IPS-18c (cell line): ENCODE results near the gene SULT4A1.
A peak's percentile ranks its signal among the peaks of the same experiment; 100 is the strongest.
"Not testable (repeated sequence)": the region's sequence is repeated elsewhere in the genome, so short reads cannot be mapped to it uniquely, and the experiment has no call there.

Source experiments
- H3K4me3 ChIP-seq: 2 replicates; pipeline ENCODE4 v1.7.0; 2013; ENCODE audit warnings: low read depth, mild to moderate bottlenecking, low read length, moderate library complexity; ENCODE audit not compliant: insufficient read depth
- H3K9me3 ChIP-seq: one replicate; pipeline ENCODE4 v1.6.1; 2013; ENCODE audit warnings: mild to moderate bottlenecking, low read length, moderate library complexity; ENCODE audit not compliant: control insufficient read depth, insufficient read depth

The SULT4A1 gene

GRCh38 chr22:43862074-43862881 lies at the start of gene SULT4A1:
Gene SULT4A1 (minus strand): TSS chr22:43862513. CDS start chr22:43862382, 131 bp downstream.
- Histone ChIP-seq H3K4me3 (peak within 1 kb of the TSS; percentile 63), H3K9me3 (no peaks in the 10 kb centered on the region)

GRCh38 chr22:43911351-43911750 lies 49.0 kb upstream of the SULT4A1 start:
- H3K4me3 ChIP-seq: no peak overlapping the region
- peaks cover 10% of the 10 kb centered on the region for H3K9me3 ChIP-seq

GRCh38 chr22:43910178-43910695 lies 47.9 kb upstream of the SULT4A1 start:
- no peak overlapping the region for H3K4me3 ChIP-seq
- H3K9me3 ChIP-seq: peaks cover 5% of the 10 kb centered on the region

- Histone ChIP-seq H3K9me3 (peaks cover 5% of the 10 kb centered on the region), H3K4me3 (no peak overlapping the region)
These were observed 47.4 kb upstream of the SULT4A1 start for GRCh38 chr22:43909708-43910107.

- H3K4me3 ChIP-seq: no peak overlapping the region
- peaks cover 4% of the 10 kb centered on the region for H3K9me3 ChIP-seq
These were observed 43.4 kb upstream of the SULT4A1 start for GRCh38 chr22:43905681-43906080.

- not testable (repeated sequence) for H3K9me3 ChIP-seq, H3K4me3 ChIP-seq
These were observed 42.1 kb upstream of the SULT4A1 start for GRCh38 chr22:43904412-43904811.

- H3K9me3 ChIP-seq, H3K4me3 ChIP-seq: not testable (repeated sequence)
These were observed 40.7 kb upstream of the SULT4A1 start for GRCh38 chr22:43903033-43903432.

GRCh38 chr22:43901976-43902643 lies 39.8 kb upstream of the SULT4A1 start:
- Histone ChIP-seq H3K4me3 (no peak overlapping the region), H3K9me3 (peaks cover 2% of the 10 kb centered on the region)

GRCh38 chr22:43900206-43900605 lies 37.9 kb upstream of the SULT4A1 start:
- peaks cover 2% of the 10 kb centered on the region for H3K9me3 ChIP-seq
- no peak overlapping the region for H3K4me3 ChIP-seq

- H3K9me3 ChIP-seq: no peaks in the 10 kb centered on the region
- H3K4me3 ChIP-seq: no peak overlapping the region
These were observed 35.5 kb upstream of the SULT4A1 start for GRCh38 chr22:43897751-43898261.

- no peak overlapping the region for H3K4me3 ChIP-seq
- H3K9me3 ChIP-seq: no peaks in the 10 kb centered on the region
These were observed 33.8 kb upstream of the SULT4A1 start for GRCh38 chr22:43895986-43896645.

- no peaks in the 10 kb centered on the region for H3K9me3 ChIP-seq
- H3K4me3 ChIP-seq: no peak overlapping the region
These were observed 31.8 kb upstream of the SULT4A1 start for GRCh38 chr22:43894122-43894521.

- no peaks in the 10 kb centered on the region for H3K9me3 ChIP-seq
These were observed 31.0 kb upstream of the SULT4A1 start for GRCh38 chr22:43893266-43893665.

GRCh38 chr22:43892183-43892894 lies 30.0 kb upstream of the SULT4A1 start:
- no peaks in the 10 kb centered on the region for H3K9me3 ChIP-seq
- H3K4me3 ChIP-seq: peak overlapping the region; percentile 74

More at GRCh38 chr22:43893266-43893665, 31.0 kb upstream of the SULT4A1 start:
- no peak overlapping the region for H3K4me3 ChIP-seq

GRCh38 chr22:43891360-43892182 lies 29.3 kb upstream of the SULT4A1 start, which contains the start of gene PNPLA5:
Gene PNPLA5 (minus strand): TSS chr22:43892013. CDS start chr22:43891880, 133 bp downstream.
- Histone ChIP-seq H3K9me3 (no peaks in the 10 kb centered on the region), H3K4me3 (peak within 1 kb of the TSS; percentile 74)

GRCh38 chr22:43890901-43891331 lies 28.6 kb upstream of the SULT4A1 start:
- no peaks in the 10 kb centered on the region for H3K9me3 ChIP-seq
- peak overlapping the region; percentile 74 for H3K4me3 ChIP-seq
